ENCODE measurements around the gene CCDC183.
A peak's percentile ranks its signal among the peaks of the same experiment; 100 is the strongest.
"Not testable (repeated sequence)": the region's sequence is repeated elsewhere in the genome, so short reads cannot be mapped to it uniquely, and the experiment has no call there.

CCDC183 gene

GRCh38 chr9:136786451-136786850, 9.7 kb upstream of the CCDC183 start:
- no peaks in the 10 kb centered on the region for H3K79me2 ChIP-seq (ENCODE audit: insufficient read depth, low read length)
- H3K4me3 ChIP-seq (ENCODE audit: low read length, poor library complexity, severe bottlenecking), result no peak overlapping the region
- no peak overlapping the region for H3K9ac ChIP-seq (ENCODE audit: low read depth, low read length, poor library complexity, severe bottlenecking)
- no peak overlapping the region for H3K4me2 ChIP-seq (ENCODE audit: low read depth, low read length, poor library complexity, severe bottlenecking)
- no peaks in the 10 kb centered on the region for H3K9me2 ChIP-seq (replicated peaks; ENCODE audit: low read depth, low read length)
- no peaks in the 10 kb centered on the region for H3K9me3 ChIP-seq (ENCODE audit: insufficient read depth, low read depth, low read length)
- H3K4me1 ChIP-seq (ENCODE audit: insufficient read depth, low read length, poor library complexity, severe bottlenecking), result peaks cover 12% of the 10 kb centered on the region
- H3K36me3 ChIP-seq (ENCODE audit: insufficient read depth, low read length), result no peaks in the 10 kb centered on the region
- no peaks in the 10 kb centered on the region for H3F3A ChIP-seq (ENCODE audit: low read depth)
- H2AFZ ChIP-seq (ENCODE audit: low read length), result no peak overlapping the region
- peaks cover 3% of the 10 kb centered on the region for H4K20me1 ChIP-seq (ENCODE audit: insufficient read depth, low read length, poor library complexity, severe bottlenecking)
- no peaks in the 10 kb centered on the region for H3K27me3 ChIP-seq (ENCODE audit: insufficient read depth, low read length, poor library complexity, severe bottlenecking)
- TF ChIP-seq EZH2phosphoT487 (IDR thresholded peaks at IDR 0.05; ENCODE audit: borderline replicate concordance), result no peak
- TF ChIP-seq, protein P1, sequence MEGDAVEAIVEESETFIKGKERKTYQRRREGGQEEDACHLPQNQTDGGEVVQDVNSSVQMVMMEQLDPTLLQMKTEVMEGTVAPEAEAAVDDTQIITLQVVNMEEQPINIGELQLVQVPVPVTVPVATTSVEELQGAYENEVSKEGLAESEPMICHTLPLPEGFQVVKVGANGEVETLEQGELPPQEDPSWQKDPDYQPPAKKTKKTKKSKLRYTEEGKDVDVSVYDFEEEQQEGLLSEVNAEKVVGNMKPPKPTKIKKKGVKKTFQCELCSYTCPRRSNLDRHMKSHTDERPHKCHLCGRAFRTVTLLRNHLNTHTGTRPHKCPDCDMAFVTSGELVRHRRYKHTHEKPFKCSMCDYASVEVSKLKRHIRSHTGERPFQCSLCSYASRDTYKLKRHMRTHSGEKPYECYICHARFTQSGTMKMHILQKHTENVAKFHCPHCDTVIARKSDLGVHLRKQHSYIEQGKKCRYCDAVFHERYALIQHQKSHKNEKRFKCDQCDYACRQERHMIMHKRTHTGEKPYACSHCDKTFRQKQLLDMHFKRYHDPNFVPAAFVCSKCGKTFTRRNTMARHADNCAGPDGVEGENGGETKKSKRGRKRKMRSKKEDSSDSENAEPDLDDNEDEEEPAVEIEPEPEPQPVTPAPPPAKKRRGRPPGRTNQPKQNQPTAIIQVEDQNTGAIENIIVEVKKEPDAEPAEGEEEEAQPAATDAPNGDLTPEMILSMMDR (conservative IDR thresholded peaks at IDR 0.05; ENCODE audit: low read length), result no peak

GRCh38 chr9:136786983-136787382, 9.2 kb upstream of the CCDC183 start:
- H3K4me1 ChIP-seq (ENCODE audit: insufficient read depth, low read length, poor library complexity, severe bottlenecking), result peaks cover 13% of the 10 kb centered on the region
- H3K9ac ChIP-seq (ENCODE audit: low read depth, low read length, poor library complexity, severe bottlenecking); H3K27me3 ChIP-seq (ENCODE audit: insufficient read depth, low read length, poor library complexity, severe bottlenecking); H3K9me2 ChIP-seq (replicated peaks; ENCODE audit: low read depth, low read length); H3K79me2 ChIP-seq (ENCODE audit: insufficient read depth, low read length); H3K4me2 ChIP-seq (ENCODE audit: low read depth, low read length, poor library complexity, severe bottlenecking); H3F3A ChIP-seq (ENCODE audit: low read depth); H3K9me3 ChIP-seq (ENCODE audit: insufficient read depth, low read depth, low read length); H3K4me3 ChIP-seq (ENCODE audit: low read length, poor library complexity, severe bottlenecking); H4K20me1 ChIP-seq (ENCODE audit: insufficient read depth, low read length, poor library complexity, severe bottlenecking); H3K36me3 ChIP-seq (ENCODE audit: insufficient read depth, low read length); H2AFZ ChIP-seq (ENCODE audit: low read length): not testable (repeated sequence)

- Histone ChIP-seq H3F3A (ENCODE audit: low read depth) (no peaks in the 10 kb centered on the region), H3K9me2 (replicated peaks; ENCODE audit: low read depth, low read length) (no peaks in the 10 kb centered on the region), H3K36me3 (ENCODE audit: insufficient read depth, low read length) (no peaks in the 10 kb centered on the region), H3K9ac (ENCODE audit: low read depth, low read length, poor library complexity, severe bottlenecking) (peak overlapping the region; percentile 47), H3K4me2 (ENCODE audit: low read depth, low read length, poor library complexity, severe bottlenecking) (peak overlapping the region; percentile 72), H3K9me3 (ENCODE audit: insufficient read depth, low read depth, low read length) (no peaks in the 10 kb centered on the region), H2AFZ (ENCODE audit: low read length) (peak overlapping the region; percentile 55), H3K4me3 (ENCODE audit: low read length, poor library complexity, severe bottlenecking) (peak overlapping the region; percentile 53), H4K20me1 (ENCODE audit: insufficient read depth, low read length, poor library complexity, severe bottlenecking) (peaks cover 9% of the 10 kb centered on the region), H3K79me2 (ENCODE audit: insufficient read depth, low read length) (no peaks in the 10 kb centered on the region; the same call in 1 of the 2 replicates), H3K27me3 (ENCODE audit: insufficient read depth, low read length, poor library complexity, severe bottlenecking) (no peaks in the 10 kb centered on the region), H3K4me1 (ENCODE audit: insufficient read depth, low read length, poor library complexity, severe bottlenecking) (peaks cover 18% of the 10 kb centered on the region)
- no peak for TF ChIP-seq EZH2phosphoT487 (IDR thresholded peaks at IDR 0.05; ENCODE audit: borderline replicate concordance)
- TF ChIP-seq, protein P1 (conservative IDR thresholded peaks at IDR 0.05; ENCODE audit: low read length), result peak; percentile 85
Observed at GRCh38 chr9:136787690-136788400, 8.3 kb upstream of the CCDC183 start.

GRCh38 chr9:136788644-136789522, 7.3 kb upstream of the CCDC183 start:
- peak overlapping the region; percentile 72 for H3K4me2 ChIP-seq (ENCODE audit: low read depth, low read length, poor library complexity, severe bottlenecking)
- not testable (repeated sequence) for H3K79me2 ChIP-seq (ENCODE audit: insufficient read depth, low read length); H2AFZ ChIP-seq (ENCODE audit: low read length); H3K27me3 ChIP-seq (ENCODE audit: insufficient read depth, low read length, poor library complexity, severe bottlenecking); H3K9me2 ChIP-seq (replicated peaks; ENCODE audit: low read depth, low read length); H4K20me1 ChIP-seq (ENCODE audit: insufficient read depth, low read length, poor library complexity, severe bottlenecking); H3F3A ChIP-seq (ENCODE audit: low read depth); H3K36me3 ChIP-seq (ENCODE audit: insufficient read depth, low read length); H3K9me3 ChIP-seq (ENCODE audit: insufficient read depth, low read depth, low read length)
- H3K9ac ChIP-seq (ENCODE audit: low read depth, low read length, poor library complexity, severe bottlenecking), result peak overlapping the region; percentile 47
- H3K4me3 ChIP-seq (ENCODE audit: low read length, poor library complexity, severe bottlenecking), result peak overlapping the region; percentile 53
- peaks cover 18% of the 10 kb centered on the region for H3K4me1 ChIP-seq (ENCODE audit: insufficient read depth, low read length, poor library complexity, severe bottlenecking)
